Memory B cell (primary cell): ENCODE data around the gene THBS1.

Source experiments
- ATAC-seq: fragments of 150-1000 bp; cut with Tn5 transposase; 2 replicates; pipeline ENCODE4 v1.10.0; 2021; ENCODE audit warnings: low read depth, mild to moderate bottlenecking, moderate library complexity
- DNase-seq, 2 donors: peaks; one replicate each; pipeline ENCODE4 v3.0.0; 2022; ENCODE audit warnings: low spot score in 2 of 2
- H3K27ac Mint-ChIP-seq: one replicate; pipeline ENCODE4 v1.8.0; 2022; ENCODE audit warnings: mild to moderate bottlenecking, moderate library complexity, mixed read lengths
- H3K27me3 Mint-ChIP-seq: one replicate; pipeline ENCODE4 v1.8.0; 2022; ENCODE audit warnings: mixed read lengths
- H3K36me3 Mint-ChIP-seq: one replicate; pipeline ENCODE4 v1.8.0; 2022; ENCODE audit warnings: mild to moderate bottlenecking, mixed read lengths
- H3K4me1 Mint-ChIP-seq: one replicate; pipeline ENCODE4 v1.8.0; 2022; ENCODE audit warnings: mixed read lengths
- H3K4me3 Mint-ChIP-seq: one replicate; pipeline ENCODE4 v1.8.0; 2022; ENCODE audit warnings: mild to moderate bottlenecking, moderate library complexity, mixed read lengths
- H3K9me3 Mint-ChIP-seq: one replicate; pipeline ENCODE4 v1.8.0; 2022; ENCODE audit warnings: mixed read lengths

Gene THBS1

DNA sequence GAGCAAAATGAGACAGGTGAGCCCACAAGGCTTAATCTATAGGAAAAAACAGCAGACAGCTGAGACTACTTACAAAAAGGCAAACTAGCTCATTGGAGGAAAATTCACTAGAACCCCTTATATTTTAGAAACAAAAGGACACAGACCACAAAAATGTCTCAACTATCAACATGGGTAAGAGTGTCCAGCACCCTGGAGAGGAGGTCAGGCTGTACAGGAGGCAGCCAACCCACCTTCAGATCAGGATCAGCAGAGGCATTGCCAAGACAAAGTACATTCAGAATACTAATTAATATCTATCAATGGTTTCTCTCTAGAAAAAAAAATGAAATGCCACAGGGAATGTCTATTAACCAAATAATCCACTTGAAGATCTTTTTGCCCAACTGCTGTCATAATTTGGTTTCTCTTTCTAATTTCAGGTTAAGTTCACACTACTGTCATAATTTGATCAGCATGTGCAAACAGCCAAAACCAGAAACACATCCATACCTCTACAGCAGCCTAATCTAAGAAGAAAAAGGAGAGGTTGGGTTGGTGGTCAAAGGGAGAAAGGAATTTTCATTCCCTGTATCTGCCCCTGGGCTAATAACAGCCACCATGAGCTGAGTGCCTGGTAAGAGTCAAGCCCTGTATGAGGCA, 26.0 kb upstream of the THBS1 start:
- H3K27me3 Mint-ChIP-seq, result peaks cover 10% of the 10 kb centered on the region
- no peak for ATAC-seq
- H3K9me3 Mint-ChIP-seq, result no peaks in the 10 kb centered on the region
- no peak overlapping the region for H3K27ac Mint-ChIP-seq
- no peaks in the 10 kb centered on the region for H3K36me3 Mint-ChIP-seq
- H3K4me3 Mint-ChIP-seq, result no peak overlapping the region
- DNase-seq, result no peak
- H3K4me1 Mint-ChIP-seq, result no peaks in the 10 kb centered on the region

GRCh38 chr15:39555885-39556284, 25.0 kb upstream of the THBS1 start:
- Mint-ChIP-seq H3K9me3 (no peaks in the 10 kb centered on the region), H3K27ac (no peak overlapping the region), H3K4me3 (no peak overlapping the region), H3K4me1 (no peaks in the 10 kb centered on the region), H3K27me3 (peaks cover 10% of the 10 kb centered on the region), H3K36me3 (no peaks in the 10 kb centered on the region)
- no peak for DNase-seq
- no peak for ATAC-seq

DNA sequence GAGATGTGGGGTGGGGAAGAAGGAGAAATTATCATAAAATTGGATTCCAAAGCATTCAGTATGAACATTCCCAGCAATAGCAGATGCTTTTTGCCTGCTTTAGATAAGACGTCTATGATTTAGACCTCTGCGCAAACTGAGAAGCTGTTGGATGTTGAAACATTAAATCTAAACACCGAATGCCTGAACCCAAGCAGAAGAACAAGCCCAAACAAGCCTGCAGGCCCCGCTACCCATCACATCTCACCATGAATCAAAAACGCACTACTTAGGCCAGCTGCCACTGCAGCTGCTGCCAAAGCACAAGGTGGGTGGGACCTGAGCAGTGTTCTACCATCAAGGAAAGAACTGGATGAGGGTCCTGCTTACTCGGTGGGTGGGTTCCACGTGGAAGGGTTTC, 24.4 kb upstream of the THBS1 start:
- no peak overlapping the region for H3K27ac Mint-ChIP-seq
- DNase-seq (no peak), ATAC-seq (no peak)
- H3K4me1 Mint-ChIP-seq, result no peaks in the 10 kb centered on the region
- H3K4me3 Mint-ChIP-seq, result no peak overlapping the region
- H3K27me3 Mint-ChIP-seq, result peaks cover 10% of the 10 kb centered on the region
- no peaks in the 10 kb centered on the region for H3K9me3 Mint-ChIP-seq
- no peaks in the 10 kb centered on the region for H3K36me3 Mint-ChIP-seq

DNA sequence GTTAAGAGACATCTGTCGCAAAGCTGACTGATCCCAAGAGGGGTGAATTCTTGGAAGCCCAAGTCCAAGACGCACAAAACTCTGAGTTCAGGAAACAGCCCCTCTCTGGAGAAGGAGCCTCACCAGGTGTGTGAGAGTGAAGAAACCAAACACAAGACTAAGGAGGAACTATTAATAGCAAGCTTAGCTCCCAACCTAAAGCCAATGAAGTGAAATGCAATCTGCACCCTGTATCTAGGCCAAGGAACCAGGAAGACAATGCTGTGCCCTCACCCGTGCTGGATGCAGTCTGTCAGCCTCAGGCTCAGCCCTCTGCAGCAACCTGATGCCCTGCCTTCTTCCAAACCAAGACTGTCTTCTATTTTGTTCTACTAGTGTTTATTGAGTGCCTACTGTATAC, 22.5 kb upstream of the THBS1 start:
- H3K36me3 Mint-ChIP-seq, result no peaks in the 10 kb centered on the region
- no peak overlapping the region for H3K27ac Mint-ChIP-seq
- no peak for ATAC-seq
- H3K4me1 Mint-ChIP-seq, result no peaks in the 10 kb centered on the region
- H3K27me3 Mint-ChIP-seq, result peaks cover 8% of the 10 kb centered on the region
- no peak overlapping the region for H3K4me3 Mint-ChIP-seq
- no peaks in the 10 kb centered on the region for H3K9me3 Mint-ChIP-seq
- DNase-seq, result no peak

- Mint-ChIP-seq H3K27ac (no peak overlapping the region), H3K4me1 (no peaks in the 10 kb centered on the region), H3K36me3 (no peaks in the 10 kb centered on the region), H3K4me3 (no peak overlapping the region), H3K27me3 (peaks cover 6% of the 10 kb centered on the region), H3K9me3 (no peaks in the 10 kb centered on the region)
- ATAC-seq (no peak), DNase-seq (no peak)
Measured at GRCh38 chr15:39564972-39565665, 15.8 kb upstream of the THBS1 start.

GRCh38 chr15:39565851-39566250, 15.0 kb upstream of the THBS1 start:
- Mint-ChIP-seq H3K4me3 (no peak overlapping the region), H3K27me3 (peaks cover 6% of the 10 kb centered on the region), H3K9me3 (no peaks in the 10 kb centered on the region), H3K27ac (no peak overlapping the region), H3K4me1 (no peaks in the 10 kb centered on the region), H3K36me3 (no peaks in the 10 kb centered on the region)
- ATAC-seq (no peak), DNase-seq (no peak)

- no peaks in the 10 kb centered on the region for H3K4me1 Mint-ChIP-seq
- no peak overlapping the region for H3K4me3 Mint-ChIP-seq
- ATAC-seq (no peak), DNase-seq (no peak)
- peaks cover 17% of the 10 kb centered on the region for H3K27me3 Mint-ChIP-seq
- H3K36me3 Mint-ChIP-seq, result no peaks in the 10 kb centered on the region
- no peaks in the 10 kb centered on the region for H3K9me3 Mint-ChIP-seq
- no peak overlapping the region for H3K27ac Mint-ChIP-seq
Measured at GRCh38 chr15:39573287-39573686, 7.6 kb upstream of the THBS1 start.

- H3K4me1 Mint-ChIP-seq, result no peaks in the 10 kb centered on the region
- H3K9me3 Mint-ChIP-seq, result no peaks in the 10 kb centered on the region
- no peaks in the 10 kb centered on the region for H3K36me3 Mint-ChIP-seq
- no peak for ATAC-seq
- H3K4me3 Mint-ChIP-seq, result no peak overlapping the region
- peaks cover 15% of the 10 kb centered on the region for H3K27me3 Mint-ChIP-seq
- no peak overlapping the region for H3K27ac Mint-ChIP-seq
- DNase-seq, result no peak
Measured at GRCh38 chr15:39573844-39574243, 7.0 kb upstream of the THBS1 start.

GRCh38 chr15:39574427-39574826, 6.5 kb upstream of the THBS1 start:
- Mint-ChIP-seq H3K4me3 (no peak overlapping the region), H3K4me1 (no peaks in the 10 kb centered on the region), H3K36me3 (no peaks in the 10 kb centered on the region), H3K27me3 (peaks cover 20% of the 10 kb centered on the region), H3K9me3 (no peaks in the 10 kb centered on the region), H3K27ac (no peak overlapping the region)
- no peak for ATAC-seq
- no peak for DNase-seq

DNA sequence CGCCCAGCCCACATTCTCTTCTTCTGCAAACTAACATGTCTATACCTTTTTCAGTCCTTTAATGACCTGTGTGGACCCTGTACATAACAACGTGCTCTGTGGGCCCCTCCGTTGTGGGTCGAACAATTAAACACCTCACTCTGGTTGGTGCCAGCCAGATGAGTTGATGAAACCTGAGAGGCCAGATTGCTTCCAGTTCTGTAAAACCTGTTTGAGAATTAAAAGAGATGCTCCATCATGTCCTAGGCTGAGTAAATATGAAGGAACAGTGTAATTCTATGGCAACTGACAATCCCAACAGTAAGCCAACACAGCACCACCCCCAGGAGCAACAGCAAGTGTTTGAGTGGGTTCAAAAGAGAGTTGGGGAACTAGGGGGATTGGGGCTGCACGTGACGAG, 5.7 kb upstream of the THBS1 start:
- Mint-ChIP-seq H3K4me3 (no peak overlapping the region), H3K27ac (no peak overlapping the region), H3K9me3 (no peaks in the 10 kb centered on the region), H3K36me3 (no peaks in the 10 kb centered on the region), H3K4me1 (no peaks in the 10 kb centered on the region), H3K27me3 (peaks cover 25% of the 10 kb centered on the region)
- ATAC-seq (no peak), DNase-seq (no peak)

DNA sequence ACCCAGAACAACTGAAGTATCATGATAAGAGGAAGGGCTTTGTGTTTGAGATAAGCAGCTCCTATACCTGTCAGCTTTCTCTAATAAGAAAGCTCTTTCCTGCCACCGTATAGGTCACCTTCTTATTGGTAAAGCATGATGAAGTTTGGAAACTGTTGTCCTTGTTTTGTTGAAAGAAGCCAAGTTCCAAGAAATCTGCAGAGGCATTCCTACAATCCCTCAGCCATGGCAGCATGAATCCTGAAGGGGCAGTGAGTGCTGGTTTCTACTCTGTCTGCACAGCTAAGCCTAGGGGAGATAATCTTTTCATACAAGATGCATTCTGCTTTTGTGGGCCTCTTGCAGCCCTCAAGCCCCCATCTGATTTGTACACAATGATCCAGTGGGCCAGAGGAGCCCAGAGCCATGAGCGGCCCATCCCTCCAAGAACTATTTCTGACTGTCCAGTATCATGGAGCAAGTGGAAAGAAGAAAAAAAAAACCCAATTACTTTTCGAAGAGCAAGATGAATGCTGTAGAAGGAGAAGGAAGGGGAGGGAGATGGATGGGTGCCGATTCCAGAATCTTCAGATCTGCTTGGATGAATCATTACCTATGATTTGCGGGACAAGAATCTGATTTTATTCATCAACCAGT, 1.9 kb upstream of the THBS1 start:
- H3K4me3 Mint-ChIP-seq, result no peak overlapping the region
- no peak overlapping the region for H3K27ac Mint-ChIP-seq
- ATAC-seq, result no peak
- peaks cover 3% of the 10 kb centered on the region for H3K4me1 Mint-ChIP-seq
- DNase-seq, result no peak
- peaks cover 32% of the 10 kb centered on the region for H3K27me3 Mint-ChIP-seq
- no peaks in the 10 kb centered on the region for H3K36me3 Mint-ChIP-seq
- H3K9me3 Mint-ChIP-seq, result no peaks in the 10 kb centered on the region

DNA sequence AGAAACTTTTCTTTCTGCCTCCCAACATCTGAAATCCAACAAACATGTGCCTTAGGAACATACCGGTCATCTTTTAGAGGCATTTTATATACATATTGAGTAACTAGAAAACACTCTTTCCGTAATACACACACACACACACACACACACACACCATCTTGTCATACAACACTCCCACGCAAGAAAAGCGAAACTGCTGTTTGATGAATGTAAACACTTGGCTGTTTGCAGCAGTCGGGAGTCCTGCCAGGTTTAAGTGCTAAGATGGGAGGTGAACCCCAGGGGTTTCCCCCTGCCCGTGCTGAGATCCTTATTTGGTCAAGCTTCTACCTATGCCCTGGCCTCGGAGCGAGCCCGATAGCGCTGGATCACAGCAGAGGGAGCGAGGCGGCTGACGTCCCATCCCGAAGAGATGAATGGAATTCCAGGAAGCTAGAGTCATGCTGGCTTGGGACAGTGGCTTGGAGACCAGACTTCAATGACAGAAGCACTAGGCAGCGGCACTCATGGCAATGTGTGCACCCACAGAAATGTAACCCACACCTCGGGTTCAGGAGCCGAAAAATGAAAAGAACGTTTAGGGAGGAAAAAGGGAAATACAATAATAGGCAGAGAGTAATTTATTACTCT, 1.3 kb upstream of the THBS1 start:
- Mint-ChIP-seq H3K4me1 (peaks cover 3% of the 10 kb centered on the region), H3K9me3 (no peaks in the 10 kb centered on the region), H3K4me3 (no peak overlapping the region), H3K27me3 (peaks cover 32% of the 10 kb centered on the region), H3K27ac (no peak overlapping the region), H3K36me3 (no peaks in the 10 kb centered on the region)
- no peak for ATAC-seq
- DNase-seq, result no peak

DNA sequence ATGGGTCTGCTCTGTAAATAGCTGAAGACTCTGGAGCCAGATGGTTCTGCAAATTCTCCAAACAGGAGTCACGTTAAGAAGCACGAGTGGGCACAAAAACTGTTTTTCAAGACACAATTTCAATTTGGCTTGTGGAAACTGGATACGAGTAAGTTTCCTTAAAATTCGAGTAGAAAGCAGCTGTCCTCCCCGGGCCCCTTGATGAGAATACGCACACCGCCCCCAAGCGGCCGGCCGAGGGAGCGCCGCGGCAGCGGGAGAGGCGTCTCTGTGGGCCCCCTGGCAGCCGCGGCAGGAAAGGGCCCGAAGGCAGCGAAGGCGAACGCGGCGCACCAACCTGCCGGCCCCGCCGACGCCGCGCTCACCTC, 778 bp upstream of the THBS1 start:
- Mint-ChIP-seq H3K4me3 (no peak overlapping the region), H3K36me3 (no peaks in the 10 kb centered on the region), H3K27ac (no peak overlapping the region), H3K9me3 (no peaks in the 10 kb centered on the region), H3K4me1 (peaks cover 3% of the 10 kb centered on the region), H3K27me3 (peaks cover 31% of the 10 kb centered on the region)
- ATAC-seq (no peak), DNase-seq (peak in 1 of 2 donors; percentile 18)

DNA sequence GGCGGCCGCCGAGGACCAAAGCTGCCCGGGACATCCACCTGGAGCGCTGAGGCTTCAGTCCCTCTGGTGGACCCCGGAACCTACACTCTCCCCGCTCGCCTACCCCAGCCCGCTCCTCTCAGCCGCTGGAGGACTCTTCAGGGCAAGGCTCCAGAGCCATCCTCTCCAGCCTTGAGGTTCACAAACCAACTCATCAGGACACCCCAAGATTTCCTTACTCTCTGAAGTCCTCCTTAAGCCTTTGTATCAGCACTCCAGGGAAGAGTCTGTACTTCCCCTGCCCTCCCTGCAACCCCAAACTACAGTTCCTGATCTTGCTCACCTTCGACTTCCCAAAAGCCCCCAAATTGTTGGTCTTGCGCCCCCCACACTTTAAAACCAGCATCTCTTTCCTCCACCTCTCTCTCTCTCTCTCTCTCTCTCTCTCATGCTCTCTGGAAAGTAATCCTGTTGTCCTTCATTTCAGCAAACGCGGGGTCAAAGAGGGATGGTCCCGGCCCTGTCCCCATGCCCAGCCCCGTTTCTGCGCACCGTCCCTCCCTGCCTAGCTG, 438 bp downstream of the THBS1 start:
- Mint-ChIP-seq H3K36me3 (no peaks in the 10 kb centered on the region), H3K4me1 (peaks cover 3% of the 10 kb centered on the region), H3K4me3 (peak overlapping the region; percentile 2), H3K27me3 (peaks cover 31% of the 10 kb centered on the region), H3K27ac (no peak overlapping the region), H3K9me3 (no peaks in the 10 kb centered on the region)
- no peak for ATAC-seq
- no peak for DNase-seq
